ENCODE measurements around the gene ERP44.
"Not testable (repeated sequence)": the region's sequence is repeated elsewhere in the genome, so short reads cannot be mapped to it uniquely, and the experiment has no call there.

Gene ERP44

DNA sequence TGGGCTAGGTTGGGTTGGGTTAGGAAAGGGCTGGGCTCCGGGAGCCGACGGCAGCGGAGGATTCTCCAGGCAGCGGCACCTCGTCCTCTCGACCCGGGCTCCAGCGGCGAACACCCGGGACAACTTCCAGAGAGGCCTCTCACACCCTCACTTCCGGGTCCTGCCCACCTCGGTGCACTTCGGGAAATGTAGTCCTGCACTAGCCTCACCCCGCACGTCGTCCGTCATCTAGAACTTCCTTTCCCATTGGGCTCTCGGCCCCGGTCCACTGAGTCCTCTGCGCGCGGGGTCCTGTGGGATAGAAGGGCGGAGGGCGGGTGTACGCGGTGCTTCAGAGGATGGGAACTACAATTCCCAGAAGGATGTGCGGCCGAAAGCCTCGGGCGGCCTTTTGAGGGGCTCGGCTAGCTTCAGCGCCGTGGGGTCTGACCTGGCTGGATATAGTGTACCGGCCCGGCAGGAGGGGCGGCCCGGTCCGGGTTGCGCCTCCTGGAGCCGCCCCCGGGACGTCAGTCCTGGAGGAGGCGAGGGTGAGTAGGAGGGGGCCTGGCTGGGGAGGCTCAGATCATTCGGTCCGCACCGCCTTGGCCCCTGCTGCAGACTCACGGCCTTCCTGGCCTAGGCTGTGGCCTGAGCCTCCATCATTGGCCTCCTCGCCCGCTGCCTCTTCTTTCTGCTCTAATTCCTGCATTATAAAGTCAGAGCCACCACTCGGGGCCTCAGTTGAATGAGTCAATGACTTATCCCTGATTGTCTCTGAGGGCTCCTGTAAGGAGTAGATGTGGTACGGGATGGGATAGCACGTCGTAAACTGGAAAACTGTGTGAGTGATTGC, at the start of gene ERP44, which contains the start of gene INVS:
TSS of gene ERP44 (minus strand) at position 114 of the 835 bp plus-strand sequence. CDS start 160 bp downstream, outside the sequence.
TSS of gene INVS (plus strand) at position 357 of the 835 bp plus-strand sequence. CDS start 5,279 bp downstream, outside the sequence.
- DNase-seq (ENCODE audit: low read depth in 2 of 2, low spot score in 1 of 2) = peak; percentile 91 to 92

DNA sequence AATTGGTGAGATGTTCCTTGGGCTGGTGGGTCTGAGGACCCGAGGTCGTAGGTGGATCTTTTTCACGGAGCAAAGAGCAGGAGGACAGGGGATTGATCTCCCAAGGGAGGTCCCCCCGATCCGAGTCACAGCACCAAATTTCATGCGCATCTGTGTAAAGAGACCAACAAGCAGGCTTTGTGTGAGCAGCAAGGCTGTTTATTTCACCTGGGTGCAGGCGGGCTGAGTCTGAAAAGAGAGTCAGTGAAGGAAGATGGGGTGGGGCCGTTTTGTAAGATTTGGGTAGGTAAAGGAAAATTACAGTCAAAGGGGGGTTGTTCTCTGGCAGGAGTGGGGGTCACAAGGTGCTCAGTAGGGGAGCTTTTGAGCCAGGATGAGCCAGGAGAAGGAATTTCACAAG, 47.2 kb upstream of the ERP44 start:
- DNase-seq (ENCODE audit: low read depth in 2 of 2, low spot score in 1 of 2) = not testable (repeated sequence)

DNA sequence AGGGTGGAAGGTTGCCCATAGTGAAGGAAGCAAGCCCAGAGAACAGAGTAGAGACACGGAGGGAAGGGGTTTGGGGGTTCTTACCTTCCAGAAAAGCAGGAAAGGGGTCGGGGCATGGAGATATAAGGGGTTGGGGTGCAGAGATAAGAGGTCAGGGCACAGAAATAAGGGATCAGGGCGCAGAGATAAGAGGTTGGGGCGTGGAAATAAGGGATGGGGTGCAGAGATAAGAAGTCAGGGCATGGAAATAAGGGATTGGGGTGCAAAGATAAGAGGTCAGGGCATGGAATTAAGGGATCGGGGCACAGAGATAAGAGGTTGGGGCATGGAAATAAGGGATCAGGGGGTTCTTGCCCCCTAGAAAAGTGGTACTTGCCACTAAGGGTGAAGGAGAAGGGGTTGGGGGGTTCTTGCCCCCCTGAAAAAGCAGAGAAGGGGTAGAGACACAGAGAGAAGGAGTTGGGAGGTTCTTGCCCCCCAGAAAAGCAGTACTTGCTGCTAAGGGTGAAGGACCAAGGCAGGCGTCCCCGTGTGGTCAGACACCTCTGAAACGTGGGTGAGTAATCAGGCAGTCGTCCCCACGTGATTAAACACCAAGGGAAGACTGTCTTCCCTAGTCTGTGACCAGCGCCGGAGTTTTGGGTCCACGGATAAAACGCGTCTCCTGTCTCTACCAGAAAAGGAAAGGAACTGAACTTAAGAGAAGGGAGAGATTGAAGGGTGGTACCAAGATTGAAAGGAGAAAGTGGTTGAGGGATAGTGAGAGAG, 46.6 kb upstream of the ERP44 start:
- DNase-seq (ENCODE audit: low read depth in 2 of 2, low spot score in 1 of 2) = not testable (repeated sequence)

GRCh38 chr9:100141862-100142261, 43.1 kb upstream of the ERP44 start:
- not testable (repeated sequence) for DNase-seq (ENCODE audit: low read depth in 2 of 2, low spot score in 1 of 2)

DNA sequence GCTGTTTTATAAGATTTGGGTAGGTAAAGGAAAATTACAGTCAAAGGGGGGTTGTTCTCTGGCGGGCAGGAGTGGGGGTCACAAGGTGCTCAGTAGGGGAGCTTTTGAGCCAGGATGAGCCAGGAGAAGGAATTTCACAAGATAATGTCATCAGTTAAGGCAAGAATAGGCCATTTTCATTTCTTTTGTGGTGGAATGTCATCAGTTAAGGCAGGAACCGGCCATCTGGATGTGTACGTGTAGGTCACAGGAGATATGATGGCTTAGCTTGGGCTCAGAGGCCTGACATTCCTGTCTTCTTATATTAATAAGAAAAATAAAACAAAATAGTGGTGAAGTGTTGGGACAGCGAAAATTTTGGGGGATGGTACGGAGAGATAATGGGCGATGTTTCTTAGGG, 41.5 kb upstream of the ERP44 start:
- not testable (repeated sequence) for DNase-seq (ENCODE audit: low read depth in 2 of 2, low spot score in 1 of 2)

- not testable (repeated sequence) for DNase-seq (ENCODE audit: low read depth in 2 of 2, low spot score in 1 of 2)
These were observed 38.0 kb upstream of the ERP44 start for GRCh38 chr9:100136799-100137198.

- DNase-seq (ENCODE audit: low read depth in 2 of 2, low spot score in 1 of 2) = no peak
These were observed 35.9 kb upstream of the ERP44 start for GRCh38 chr9:100134731-100135130.

GRCh38 chr9:100131875-100132430, 33.2 kb upstream of the ERP44 start:
- no peak for DNase-seq (ENCODE audit: low read depth in 2 of 2, low spot score in 1 of 2)

GRCh38 chr9:100131216-100131615, 32.4 kb upstream of the ERP44 start:
- no peak for DNase-seq (ENCODE audit: low read depth in 2 of 2, low spot score in 1 of 2)

DNA sequence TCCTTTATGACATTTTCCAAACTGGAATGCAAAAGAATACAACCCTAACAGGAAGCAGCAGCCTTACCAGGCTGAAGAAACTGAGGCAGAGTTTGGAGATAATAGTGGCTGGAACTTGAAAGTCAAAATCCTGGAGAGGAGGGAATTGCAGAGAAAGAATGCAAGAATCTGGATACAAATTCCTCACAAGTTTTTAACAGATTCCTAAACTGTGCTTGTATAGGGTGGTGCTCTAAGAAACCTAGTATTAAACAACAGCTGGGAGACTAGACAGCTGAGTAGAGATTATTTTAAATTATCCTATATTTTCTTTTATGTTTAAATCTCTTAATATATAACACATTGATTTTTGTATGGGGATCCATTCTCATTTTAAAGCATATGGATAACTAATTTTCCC, 31.0 kb upstream of the ERP44 start:
- no peak for DNase-seq (ENCODE audit: low read depth in 2 of 2, low spot score in 1 of 2)

DNA sequence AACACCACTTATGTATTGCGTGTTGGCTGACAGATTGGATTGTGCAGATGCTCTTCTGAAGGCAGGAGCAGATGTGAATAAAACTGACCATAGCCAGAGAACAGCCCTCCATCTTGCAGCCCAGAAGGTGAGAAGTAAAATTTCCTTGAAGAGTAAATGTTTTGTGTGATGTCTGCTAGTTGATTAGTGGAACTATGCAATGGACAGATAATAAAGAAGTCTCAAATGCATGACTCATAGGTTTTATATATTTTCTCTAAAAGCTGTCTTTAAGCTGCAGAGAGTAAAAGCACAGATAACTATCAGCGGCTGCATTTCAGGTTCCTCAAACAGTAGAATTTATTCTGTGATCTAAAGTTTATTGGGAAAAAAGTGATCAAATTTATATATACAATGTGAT, 27.6 kb upstream of the ERP44 start:
- DNase-seq (ENCODE audit: low read depth in 2 of 2, low spot score in 1 of 2) = no peak

- DNase-seq (ENCODE audit: low read depth in 2 of 2, low spot score in 1 of 2) = no peak
These were observed 27.1 kb upstream of the ERP44 start for GRCh38 chr9:100125910-100126309.

- DNase-seq (ENCODE audit: low read depth in 2 of 2, low spot score in 1 of 2) = no peak
These were observed 26.4 kb upstream of the ERP44 start for GRCh38 chr9:100125236-100125635.

GRCh38 chr9:100120286-100120685, 21.5 kb upstream of the ERP44 start:
- DNase-seq (ENCODE audit: low read depth in 2 of 2, low spot score in 1 of 2) = no peak

DNA sequence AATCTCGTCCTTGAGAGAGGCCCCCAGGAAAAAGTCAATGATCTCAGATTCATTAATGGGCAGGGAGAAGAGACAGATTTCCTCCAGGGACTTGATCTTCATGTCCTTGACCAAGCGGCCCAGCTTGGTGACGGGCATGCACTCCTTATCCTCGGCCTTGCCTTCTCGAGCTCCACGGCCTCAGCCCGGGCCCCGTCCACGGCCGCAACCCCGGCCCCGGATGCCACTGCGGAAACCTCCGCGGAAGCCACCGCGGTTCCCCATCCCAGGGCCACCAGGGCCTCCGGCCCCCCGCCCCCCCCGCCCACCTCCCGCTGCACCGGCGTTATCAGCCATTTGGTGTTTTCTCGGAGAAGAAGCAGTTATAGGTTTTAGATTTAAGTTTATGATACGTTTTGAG, 18.5 kb upstream of the ERP44 start:
- no peak for DNase-seq (ENCODE audit: low read depth in 2 of 2, low spot score in 1 of 2)

DNA sequence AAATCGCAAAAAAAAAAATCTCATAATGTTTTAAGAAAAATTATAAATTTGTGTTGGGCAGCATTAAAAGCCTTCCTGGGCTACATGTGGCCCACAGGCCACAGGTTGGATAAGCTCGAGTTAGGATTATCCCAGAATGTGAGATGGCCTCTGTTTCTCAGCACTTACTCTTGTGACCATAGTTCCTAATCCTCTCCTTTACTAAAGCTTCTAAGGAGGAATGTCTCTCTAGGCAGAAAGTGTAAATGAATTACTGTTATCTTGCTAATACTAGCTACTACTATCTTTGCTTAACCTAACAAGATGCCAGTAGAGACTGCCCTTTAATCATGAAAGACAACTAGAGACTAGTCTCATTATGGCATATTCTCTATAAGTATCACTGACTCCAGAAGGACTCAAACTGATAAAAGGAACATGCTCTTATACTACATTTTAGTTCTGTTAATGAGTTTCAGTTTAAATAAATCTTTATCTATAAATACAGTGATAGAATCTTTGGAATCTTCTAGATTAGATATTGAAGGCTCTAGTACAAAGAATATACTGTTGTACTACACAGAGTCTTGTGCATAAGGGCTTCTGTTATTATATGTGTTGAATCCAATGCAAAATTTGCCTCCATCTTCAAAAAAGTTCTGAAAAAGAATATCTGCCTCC, 14.0 kb upstream of the ERP44 start:
- DNase-seq (ENCODE audit: low read depth in 2 of 2, low spot score in 1 of 2) = no peak

GRCh38 chr9:100111235-100111634, 12.4 kb upstream of the ERP44 start:
- DNase-seq (ENCODE audit: low read depth in 2 of 2, low spot score in 1 of 2) = no peak

GRCh38 chr9:100108559-100108958, 9.8 kb upstream of the ERP44 start:
- no peak for DNase-seq (ENCODE audit: low read depth in 2 of 2, low spot score in 1 of 2)

GRCh38 chr9:100106616-100107015, 7.8 kb upstream of the ERP44 start:
- no peak for DNase-seq (ENCODE audit: low read depth in 2 of 2, low spot score in 1 of 2)

DNA sequence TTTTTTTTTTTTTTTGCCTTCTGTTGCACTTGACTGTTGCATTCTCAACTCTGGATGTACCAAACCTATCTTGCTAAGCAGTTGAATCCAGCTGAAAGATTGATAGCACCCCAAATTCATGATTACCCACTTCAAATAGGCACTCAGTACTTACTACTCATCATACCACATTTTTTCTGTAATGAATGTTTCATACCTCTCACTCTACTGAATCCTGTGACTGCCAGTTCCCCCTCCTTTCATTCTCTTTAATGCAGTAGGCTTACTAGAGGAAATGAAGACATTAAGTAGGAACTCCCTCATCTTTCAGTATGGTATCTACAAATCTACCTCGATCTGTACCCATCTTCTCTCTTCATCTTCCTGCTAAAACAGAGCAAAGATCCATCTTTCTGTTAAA, 7.1 kb upstream of the ERP44 start:
- DNase-seq (ENCODE audit: low read depth in 2 of 2, low spot score in 1 of 2) = no peak

DNA sequence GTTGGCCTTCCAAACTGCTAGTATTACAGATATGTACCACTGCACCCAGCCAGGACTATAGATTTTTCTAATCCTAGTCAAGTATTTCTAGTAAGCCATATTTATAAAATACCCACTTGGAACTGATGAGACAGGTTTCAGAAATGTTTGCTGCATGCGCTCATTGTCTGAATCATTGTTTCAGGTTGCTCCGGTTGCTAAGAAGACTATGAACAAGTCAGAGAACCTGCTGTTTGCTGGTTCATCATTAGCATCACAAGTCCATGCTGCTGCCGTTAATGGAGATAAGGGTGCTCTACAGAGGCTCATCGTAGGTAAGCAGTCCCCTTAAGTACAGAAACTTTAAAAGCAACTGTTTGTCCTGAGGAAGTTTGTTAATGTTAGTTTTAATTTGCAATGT, 5.5 kb upstream of the ERP44 start:
- no peak for DNase-seq (ENCODE audit: low read depth in 2 of 2, low spot score in 1 of 2)
